ENCODE results near the gene GOLGA6D.
"Not testable (repeated sequence)": the region's sequence is repeated elsewhere in the genome, so short reads cannot be mapped to it uniquely, and the experiment has no call there.

The GOLGA6D gene

DNA sequence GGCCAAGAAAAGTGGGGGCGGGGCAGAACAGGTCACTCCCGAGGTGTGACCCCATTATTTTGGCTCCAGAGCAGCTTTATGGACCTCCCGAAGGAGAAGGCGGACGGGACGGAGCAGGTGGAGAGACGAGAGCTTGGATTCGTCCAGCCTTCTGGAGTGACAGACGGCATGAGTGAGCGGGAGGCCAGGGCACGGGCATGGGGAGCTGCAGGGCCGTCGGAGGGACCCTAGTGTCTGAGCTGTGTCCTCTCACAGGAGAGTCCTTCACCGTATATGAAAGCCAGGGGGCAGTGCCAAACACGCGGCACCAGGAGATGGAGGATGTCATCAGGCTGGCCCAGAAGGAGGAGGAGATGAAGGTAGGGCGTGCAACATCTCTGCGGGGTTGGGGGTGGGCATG is 11.0 kb downstream of the GOLGA6D start:
- DNase-seq = not testable (repeated sequence)

DNA sequence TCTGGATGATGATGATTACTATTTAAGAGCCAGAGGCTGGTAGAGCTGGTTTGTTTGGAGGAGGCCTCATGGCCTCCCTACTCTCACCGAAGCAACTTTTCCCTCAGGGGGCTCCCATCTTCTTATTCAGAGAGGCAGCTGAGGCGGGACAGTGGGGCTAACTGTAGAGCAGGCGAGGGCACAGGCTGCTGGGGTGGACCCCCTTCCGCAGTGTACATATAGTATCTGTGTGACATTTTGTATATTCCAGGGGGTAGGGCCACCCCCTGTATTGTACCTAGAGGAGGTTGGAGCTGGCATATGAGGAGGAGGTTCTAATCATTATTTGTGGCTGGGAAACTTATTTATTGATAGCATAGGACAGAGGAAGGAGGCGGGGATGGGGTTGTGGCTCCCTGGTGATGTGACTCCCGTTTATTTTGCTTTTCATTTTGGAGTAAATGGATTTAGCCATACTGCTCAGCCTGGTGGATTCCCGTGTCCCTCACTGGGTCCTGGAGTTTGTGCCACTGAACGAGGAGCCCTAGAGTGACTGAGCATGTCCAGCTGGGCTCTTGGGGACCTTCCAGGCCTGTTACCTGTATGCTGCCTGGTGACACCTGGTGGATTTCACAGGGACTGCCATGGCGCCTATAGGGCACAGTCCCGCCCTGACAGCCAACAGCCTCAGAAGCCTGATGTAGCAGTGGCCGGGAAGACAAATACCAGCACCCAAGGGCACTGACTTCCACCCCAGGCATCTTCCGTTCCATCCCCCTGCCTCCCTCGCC is 16.1 kb downstream of the GOLGA6D start:
- not testable (repeated sequence) for DNase-seq

DNA sequence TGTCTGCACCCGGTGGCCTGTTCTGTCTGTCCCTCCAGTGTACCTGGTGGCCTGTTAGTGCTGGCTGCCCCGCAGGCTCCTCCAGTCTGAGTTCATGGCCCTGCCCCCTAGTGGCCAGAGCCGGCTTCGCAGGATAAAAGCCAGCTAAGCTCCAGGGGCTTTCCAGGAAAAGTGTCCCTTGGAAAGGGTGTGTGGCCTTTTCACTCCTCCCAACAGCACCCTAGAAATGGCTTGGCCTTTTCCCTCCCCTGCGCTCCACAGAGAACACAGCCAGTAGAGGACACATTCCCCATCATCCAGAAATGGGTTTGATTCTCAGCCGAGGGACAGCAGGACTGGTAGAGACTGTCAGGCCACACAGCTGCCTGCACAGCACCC is 16.7 kb downstream of the GOLGA6D start:
- DNase-seq = not testable (repeated sequence)

DNA sequence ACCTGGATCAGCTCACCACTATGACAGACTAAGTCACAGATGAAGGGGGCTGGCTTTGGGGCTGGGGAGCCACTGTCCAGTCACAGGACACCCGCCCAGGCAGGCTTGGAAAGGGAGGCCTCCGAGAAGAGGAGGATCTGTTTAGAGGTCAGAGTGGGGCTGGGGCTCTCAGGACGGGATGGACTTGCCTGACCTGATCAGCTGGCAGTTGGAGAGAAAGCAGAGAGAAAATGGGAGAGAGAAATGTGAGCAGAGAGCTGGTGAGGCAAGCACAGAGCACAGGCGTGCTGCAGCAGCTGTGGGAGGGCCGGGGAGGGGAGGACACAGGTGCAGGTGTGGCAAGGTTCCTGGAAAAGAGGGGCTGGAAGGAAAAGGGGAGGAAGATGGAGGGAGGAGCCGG is 17.4 kb downstream of the GOLGA6D start:
- not testable (repeated sequence) for DNase-seq

DNA sequence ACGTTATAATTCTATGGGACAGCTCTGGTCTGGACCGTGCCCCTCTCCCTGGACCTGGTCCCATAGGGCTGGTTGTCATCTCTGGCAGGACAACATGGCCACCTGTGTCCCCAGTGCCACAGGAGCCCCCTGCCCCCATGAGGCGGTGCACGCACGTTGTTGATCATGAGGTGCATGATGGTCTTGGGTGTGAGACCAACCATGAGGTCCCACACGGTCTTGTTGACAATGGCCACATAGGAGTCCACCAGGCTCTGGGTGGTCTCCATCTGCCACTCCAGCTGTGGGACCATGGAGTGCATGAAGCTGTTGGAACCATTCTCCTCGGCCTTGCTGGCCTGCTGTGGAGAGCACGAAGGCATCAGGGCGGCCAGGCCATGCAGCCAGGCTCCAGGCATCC is 19.7 kb downstream of the GOLGA6D start:
- no peak for DNase-seq

DNA sequence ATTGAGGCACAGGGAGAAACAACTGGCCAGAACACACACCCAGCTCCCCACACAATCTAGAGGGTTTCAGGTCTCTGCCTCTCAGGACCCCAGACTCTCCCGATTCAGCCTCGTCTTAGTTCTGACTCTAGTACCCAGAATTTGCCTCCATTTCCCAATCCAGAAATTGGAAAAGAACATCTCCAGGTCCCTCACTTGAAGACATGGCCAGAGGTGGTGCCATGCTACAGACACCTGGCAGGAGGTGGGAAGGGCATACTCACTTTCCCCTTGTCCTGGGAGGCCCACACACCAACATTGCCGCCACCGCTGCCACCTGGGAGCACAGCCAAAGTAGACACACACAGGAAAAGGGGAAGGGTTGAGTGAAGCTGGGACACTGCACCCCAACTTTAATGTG is 20.1 kb downstream of the GOLGA6D start:
- DNase-seq = not testable (repeated sequence)

- DNase-seq = no peak
Measured at GRCh38 chr15:75306188-75306587, 23.6 kb downstream of the GOLGA6D start.

- peak; percentile 33 for DNase-seq
Measured at GRCh38 chr15:75307778-75308390, 25.2 kb downstream of the GOLGA6D start.

DNA sequence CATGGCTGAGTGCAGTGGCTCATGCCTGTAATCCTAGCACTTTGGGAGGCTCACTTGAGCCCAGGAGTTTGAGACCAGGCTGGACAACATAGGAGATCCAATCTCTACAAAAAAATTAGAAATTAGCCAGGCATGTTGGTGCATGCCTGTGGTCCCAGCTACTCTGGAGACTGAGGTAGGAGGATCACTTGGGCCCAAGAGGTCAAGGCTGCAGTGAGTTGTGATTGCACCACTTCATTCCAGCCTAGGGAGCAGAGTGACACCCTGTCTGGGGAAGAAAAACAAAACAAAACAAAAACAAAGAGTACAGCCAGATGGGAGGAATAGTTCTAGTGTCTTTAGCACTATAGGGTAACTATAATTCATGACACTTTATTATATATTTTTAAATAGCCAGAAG is 27.1 kb downstream of the GOLGA6D start:
- DNase-seq = no peak

GRCh38 chr15:75312548-75312947 is 29.9 kb downstream of the GOLGA6D start:
- not testable (repeated sequence) for DNase-seq

GRCh38 chr15:75313116-75313845 is 30.6 kb downstream of the GOLGA6D start:
- DNase-seq = no peak

DNA sequence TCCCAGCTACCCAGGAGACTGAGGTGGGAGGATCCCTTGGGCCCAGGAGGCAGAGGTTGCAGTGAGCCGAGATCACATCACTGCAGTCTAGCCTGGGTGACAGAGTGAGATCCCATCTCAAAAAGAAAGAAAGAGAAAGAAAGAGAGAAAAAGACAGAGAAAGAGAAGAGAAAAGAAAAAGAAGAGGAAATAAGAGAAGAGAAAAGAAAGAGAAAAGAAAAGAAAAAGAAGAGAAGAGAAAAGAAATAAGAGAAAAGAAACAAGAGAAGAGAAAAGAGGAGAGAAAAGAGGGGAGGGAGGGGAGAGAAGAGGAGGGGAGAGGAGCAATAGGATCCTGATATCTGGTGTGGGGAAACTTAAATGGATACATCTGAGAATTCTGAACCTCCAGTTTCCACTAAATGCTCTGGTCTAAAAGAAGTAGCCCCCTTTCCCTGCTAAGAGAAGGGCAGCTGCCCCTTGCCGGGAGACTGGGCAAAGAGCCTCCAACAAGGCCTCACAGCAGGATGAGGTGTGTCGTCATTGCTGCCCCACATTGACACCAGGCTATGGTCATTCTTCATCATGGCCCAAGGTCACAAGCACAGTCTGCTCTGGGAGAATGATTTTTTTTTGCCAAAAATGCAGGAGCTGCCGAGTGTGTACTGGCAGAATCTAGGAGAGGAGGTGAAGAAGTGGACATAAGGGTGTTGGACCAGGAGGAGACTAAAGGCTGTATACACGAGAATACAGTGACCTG is 32.1 kb downstream of the GOLGA6D start:
- no peak for DNase-seq

DNA sequence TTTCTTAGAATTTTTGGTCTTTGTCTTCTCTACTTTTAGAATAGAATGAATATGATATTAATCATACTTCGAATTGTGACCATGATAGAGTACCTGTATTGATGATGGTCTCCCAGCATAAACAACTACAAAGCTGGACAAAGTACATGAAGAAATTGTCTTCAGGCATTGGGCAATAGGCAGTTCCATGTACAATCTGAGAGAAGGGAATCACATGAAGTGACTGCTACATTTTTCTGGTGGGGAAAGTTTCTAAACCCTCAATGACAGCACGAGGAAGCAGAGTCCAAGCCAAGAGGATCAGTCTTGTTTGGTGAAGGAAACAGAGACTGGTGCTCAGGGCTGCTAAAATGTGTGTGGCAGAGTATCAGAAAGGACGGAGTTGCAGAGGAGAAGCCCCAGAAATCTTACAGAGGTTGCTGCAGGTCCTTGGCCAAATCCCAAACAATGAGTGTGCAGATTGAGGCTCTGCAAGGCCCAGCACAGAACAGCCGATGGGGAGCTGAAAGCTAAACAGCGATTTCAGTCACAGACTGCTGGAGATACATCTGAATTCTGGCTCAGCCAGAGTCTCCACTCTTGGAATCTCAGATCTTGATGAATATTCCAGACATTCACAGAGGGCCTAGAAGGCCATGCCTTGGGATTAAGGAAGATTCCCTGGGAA is 36.7 kb downstream of the GOLGA6D start:
- DNase-seq = not testable (repeated sequence)

GRCh38 chr15:75321711-75322110 is 39.1 kb downstream of the GOLGA6D start:
- DNase-seq = no peak

- DNase-seq = no peak
Measured at GRCh38 chr15:75325922-75326321, 43.3 kb downstream of the GOLGA6D start.

DNA sequence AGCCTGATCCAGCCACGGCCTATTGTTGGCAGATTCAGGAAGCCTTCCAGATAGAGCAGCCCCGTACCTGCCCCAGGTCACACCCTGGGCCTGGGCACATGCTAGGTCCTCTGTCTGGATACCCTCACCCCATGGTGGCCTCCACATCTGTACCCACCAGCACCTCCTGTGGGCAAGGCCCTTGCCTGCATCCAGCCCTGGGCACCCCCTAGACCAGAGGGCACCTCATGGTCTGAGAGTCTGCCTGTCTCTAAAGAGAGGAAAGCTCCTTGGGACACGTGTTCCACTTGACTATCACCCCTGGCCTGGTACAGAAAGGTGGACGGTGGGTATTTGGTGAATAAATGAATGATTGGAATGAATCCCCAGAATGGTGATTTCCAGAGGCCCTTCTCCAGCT is 44.4 kb downstream of the GOLGA6D start:
- no peak for DNase-seq

- no peak for DNase-seq
Measured at GRCh38 chr15:75327491-75327890, 44.9 kb downstream of the GOLGA6D start.

DNA sequence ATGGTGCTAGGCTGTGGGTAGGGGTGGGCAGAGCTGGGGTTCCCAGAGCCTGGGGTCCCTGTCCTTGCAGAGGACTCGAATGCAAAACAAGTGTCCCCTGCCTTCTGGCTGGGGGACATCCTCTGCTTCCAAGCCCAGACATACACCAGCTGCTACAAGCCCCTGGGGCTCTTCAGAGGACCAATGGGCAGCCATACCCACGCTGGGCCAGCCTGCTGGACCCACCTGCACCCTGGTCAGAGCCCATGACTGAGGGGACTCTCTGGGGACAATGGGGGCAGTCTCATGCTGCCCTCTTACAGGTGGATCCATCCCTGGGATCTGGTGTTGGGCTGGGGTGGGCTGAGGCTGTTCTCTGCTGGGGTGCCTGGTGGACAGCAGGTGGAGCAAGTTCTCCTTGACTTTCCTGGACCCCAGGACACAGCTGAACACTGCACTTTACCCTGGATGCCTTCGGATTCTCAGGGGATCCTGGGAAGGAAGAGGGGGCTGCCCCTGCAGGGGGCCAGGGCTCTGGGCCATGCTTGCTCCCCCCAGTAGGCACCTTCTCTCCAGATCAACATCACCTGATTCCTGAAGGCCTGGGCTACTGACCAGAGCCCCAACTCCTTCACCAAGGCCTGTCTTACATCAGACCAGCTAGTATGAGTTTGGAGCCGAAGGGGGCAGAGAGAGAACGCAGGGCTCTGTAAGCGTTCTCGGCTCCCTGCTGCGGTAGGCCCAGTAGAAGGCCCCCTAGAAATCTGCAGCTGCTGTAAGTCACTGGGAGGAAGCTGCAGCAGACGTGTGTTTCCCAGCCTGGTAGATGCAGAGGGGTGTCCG is 46.1 kb downstream of the GOLGA6D start:
- DNase-seq = no peak

DNA sequence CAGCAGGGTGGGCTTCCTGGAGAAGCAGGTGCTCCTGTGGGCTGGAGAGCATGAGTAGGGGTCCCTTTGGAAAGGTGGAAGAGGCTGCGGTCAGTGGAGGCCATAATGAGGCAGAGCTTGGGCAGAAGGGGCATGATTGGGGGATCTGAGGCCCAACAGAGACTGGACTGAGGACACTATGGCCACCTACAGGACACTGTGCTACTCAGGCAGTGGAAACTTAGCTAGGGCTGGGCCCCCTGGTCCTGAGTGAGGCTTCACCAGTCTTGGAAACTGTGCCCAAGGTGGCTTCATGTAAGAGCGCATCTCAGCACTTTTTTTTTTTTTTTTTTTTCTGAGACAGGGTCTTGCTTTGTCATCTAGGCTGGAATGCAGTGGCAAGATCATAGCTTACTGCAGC is 46.9 kb downstream of the GOLGA6D start:
- no peak for DNase-seq

- not testable (repeated sequence) for DNase-seq
Measured at GRCh38 chr15:75332093-75332492, 49.5 kb downstream of the GOLGA6D start.

- DNase-seq = not testable (repeated sequence)
Measured at GRCh38 chr15:75333654-75334419, 51.2 kb downstream of the GOLGA6D start.
